Loucy (cell line): Measurements from ENCODE around the gene CYP4B1.

Source experiments
- H2AFZ ChIP-seq: fragments of 200-600 bp; sonication (generic); 2 replicates; pipeline ENCODE4 v1.6.0; 2016; ENCODE audit warnings: antibody characterized with exemption, mild to moderate bottlenecking, low read length, moderate library complexity
- H3F3A ChIP-seq: fragments of 200-600 bp; 2 replicates; pipeline ENCODE4 v1.6.0; 2016; ENCODE audit warnings: antibody characterized with exemption, low read depth, mild to moderate bottlenecking
- H3K27me3 ChIP-seq: fragments of 200-600 bp; sonication (generic); 2 replicates; pipeline ENCODE4 v1.6.1; 2014; ENCODE audit warnings: low read length, mild to moderate bottlenecking; ENCODE audit not compliant: insufficient read depth, poor library complexity, severe bottlenecking
- H3K36me3 ChIP-seq: fragments of 200-600 bp; sonication (generic); 2 replicates; pipeline ENCODE4 v1.6.1; 2016; ENCODE audit warnings: low read length; ENCODE audit not compliant: insufficient read depth
- H3K4me1 ChIP-seq: fragments of 200-600 bp; sonication (generic); 2 replicates; pipeline ENCODE4 v1.5.1; 2014; ENCODE audit warnings: low read length, mild to moderate bottlenecking; ENCODE audit not compliant: insufficient read depth, poor library complexity, severe bottlenecking
- H3K4me2 ChIP-seq: fragments of 200-600 bp; sonication (generic); 2 replicates; pipeline ENCODE4 v1.6.0; 2014; ENCODE audit warnings: antibody characterized with exemption, low read length, low read depth, mild to moderate bottlenecking; ENCODE audit not compliant: poor library complexity, severe bottlenecking
- H3K4me3 ChIP-seq: fragments of 200-600 bp; sonication (generic); 2 replicates; pipeline ENCODE4 v1.5.1; 2014; ENCODE audit warnings: low read length, mild to moderate bottlenecking, mixed read lengths; ENCODE audit not compliant: poor library complexity, severe bottlenecking
- H3K79me2 ChIP-seq: fragments of 200-600 bp; sonication (generic); 2 replicates; pipeline ENCODE4 v1.6.1; 2014; ENCODE audit warnings: low read length; ENCODE audit not compliant: insufficient read depth
- H3K9ac ChIP-seq: fragments of 200-600 bp; sonication (generic); 2 replicates; pipeline ENCODE4 v1.6.0; 2014; ENCODE audit warnings: mild to moderate bottlenecking, low read depth, low read length, moderate library complexity; ENCODE audit not compliant: poor library complexity, severe bottlenecking
- H3K9me2 ChIP-seq: fragments of 200-600 bp; sonication (generic); replicated peaks from 2 replicates; pipeline ENCODE4 v1.6.1; 2016; ENCODE audit warnings: low read depth, low read length, mixed read lengths
- H3K9me3 ChIP-seq: fragments of 200-600 bp; sonication (generic); 2 replicates; pipeline ENCODE4 v1.6.1; 2014; ENCODE audit warnings: mild to moderate bottlenecking, antibody characterized with exemption, low read length, low read depth; ENCODE audit not compliant: insufficient read depth
- H4K20me1 ChIP-seq: fragments of 200-600 bp; sonication (generic); 2 replicates; pipeline ENCODE4 v1.6.0; 2014; ENCODE audit warnings: antibody characterized with exemption, low read length, mild to moderate bottlenecking; ENCODE audit not compliant: insufficient read depth, poor library complexity, severe bottlenecking
- EZH2phosphoT487 ChIP-seq: fragments of 200-600 bp; IDR thresholded peaks from 2 replicates; pipeline ENCODE4 v1.6.1; 2018; ENCODE audit warnings: antibody characterized with exemption, mild to moderate bottlenecking, moderate library complexity, borderline replicate concordance
- TF ChIP-seq, protein P1 (sequence below): fragments of 200-600 bp; sonication (generic); conservative IDR thresholded peaks from 2 replicates; pipeline ENCODE4 v1.5.1; 2014; ENCODE audit warnings: mild to moderate bottlenecking, antibody characterized with exemption, low read length

Gene CYP4B1

DNA sequence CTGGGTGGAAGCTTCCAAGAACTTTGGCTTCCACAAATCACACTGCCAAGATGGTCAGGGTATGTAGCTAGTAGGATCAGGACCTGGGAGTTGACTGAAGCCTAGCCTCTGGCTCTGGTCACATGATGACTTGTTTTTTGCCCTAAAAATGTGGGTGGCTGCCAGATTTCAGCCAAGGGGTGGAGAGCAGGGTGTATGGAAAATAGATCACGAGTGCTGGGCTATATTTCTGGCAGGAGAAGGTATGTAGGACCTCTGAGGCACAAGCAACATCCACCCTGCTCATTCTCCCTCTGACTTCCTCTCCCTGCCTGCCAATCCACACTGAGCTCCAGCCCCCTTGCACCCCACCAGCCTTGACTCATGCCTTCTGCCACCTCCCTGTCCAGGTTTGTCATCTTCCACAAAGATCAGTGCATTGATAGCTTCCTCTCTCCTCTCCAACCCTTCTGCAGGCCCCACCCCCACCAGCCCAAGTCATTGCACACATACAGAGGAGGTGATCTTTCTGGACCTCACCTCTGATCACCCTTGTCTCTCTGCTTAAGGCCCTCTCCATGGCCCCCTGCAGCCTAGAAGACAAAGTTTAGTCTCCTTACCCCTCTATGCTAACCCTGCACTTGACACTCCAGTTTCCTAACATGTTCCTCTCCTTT, 8.3 kb upstream of the CYP4B1 start:
- Histone ChIP-seq H3F3A (no peaks in the 10 kb centered on the region), H3K79me2 (no peaks in the 10 kb centered on the region), H3K4me1 (no peaks in the 10 kb centered on the region), H2AFZ (no peak overlapping the region), H3K4me3 (no peak overlapping the region), H3K9ac (no peak overlapping the region), H3K4me2 (no peak overlapping the region), H3K9me2 (no peaks in the 10 kb centered on the region), H4K20me1 (no peaks in the 10 kb centered on the region), H3K36me3 (no peaks in the 10 kb centered on the region), H3K27me3 (no peaks in the 10 kb centered on the region), H3K9me3 (peaks cover 2% of the 10 kb centered on the region; the same call in 1 of the 2 replicates)
- TF ChIP-seq, protein P1, sequence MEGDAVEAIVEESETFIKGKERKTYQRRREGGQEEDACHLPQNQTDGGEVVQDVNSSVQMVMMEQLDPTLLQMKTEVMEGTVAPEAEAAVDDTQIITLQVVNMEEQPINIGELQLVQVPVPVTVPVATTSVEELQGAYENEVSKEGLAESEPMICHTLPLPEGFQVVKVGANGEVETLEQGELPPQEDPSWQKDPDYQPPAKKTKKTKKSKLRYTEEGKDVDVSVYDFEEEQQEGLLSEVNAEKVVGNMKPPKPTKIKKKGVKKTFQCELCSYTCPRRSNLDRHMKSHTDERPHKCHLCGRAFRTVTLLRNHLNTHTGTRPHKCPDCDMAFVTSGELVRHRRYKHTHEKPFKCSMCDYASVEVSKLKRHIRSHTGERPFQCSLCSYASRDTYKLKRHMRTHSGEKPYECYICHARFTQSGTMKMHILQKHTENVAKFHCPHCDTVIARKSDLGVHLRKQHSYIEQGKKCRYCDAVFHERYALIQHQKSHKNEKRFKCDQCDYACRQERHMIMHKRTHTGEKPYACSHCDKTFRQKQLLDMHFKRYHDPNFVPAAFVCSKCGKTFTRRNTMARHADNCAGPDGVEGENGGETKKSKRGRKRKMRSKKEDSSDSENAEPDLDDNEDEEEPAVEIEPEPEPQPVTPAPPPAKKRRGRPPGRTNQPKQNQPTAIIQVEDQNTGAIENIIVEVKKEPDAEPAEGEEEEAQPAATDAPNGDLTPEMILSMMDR, result no peak
- TF ChIP-seq EZH2phosphoT487, result no peak

DNA sequence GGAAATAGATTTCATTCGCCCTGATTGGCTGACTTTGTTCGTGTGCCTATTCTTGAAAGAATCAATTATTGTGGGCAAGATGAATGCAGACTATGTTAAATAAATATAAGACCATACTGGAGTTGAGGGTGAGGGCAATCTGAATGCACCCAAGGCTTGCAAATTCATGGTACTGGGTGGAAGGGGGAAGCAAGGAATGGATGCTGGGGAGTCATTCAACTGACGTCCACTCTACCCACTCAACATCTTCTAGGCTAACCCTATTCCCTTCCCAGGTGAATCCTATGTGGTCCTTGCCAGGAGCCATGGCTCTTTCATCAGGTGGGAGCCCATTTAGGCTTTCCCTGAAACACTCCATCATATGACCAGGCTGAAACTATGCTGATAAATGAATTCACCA, 5.7 kb upstream of the CYP4B1 start:
- no peaks in the 10 kb centered on the region for H3F3A ChIP-seq
- no peaks in the 10 kb centered on the region for H3K27me3 ChIP-seq
- peaks cover 2% of the 10 kb centered on the region; the same call in 1 of the 2 replicates for H3K9me3 ChIP-seq
- H3K36me3 ChIP-seq, result no peaks in the 10 kb centered on the region
- H2AFZ ChIP-seq, result no peak overlapping the region
- H3K79me2 ChIP-seq, result no peaks in the 10 kb centered on the region
- H4K20me1 ChIP-seq, result no peaks in the 10 kb centered on the region
- no peak overlapping the region for H3K9ac ChIP-seq
- no peaks in the 10 kb centered on the region for H3K4me1 ChIP-seq
- H3K4me2 ChIP-seq, result no peak overlapping the region
- no peak overlapping the region for H3K4me3 ChIP-seq
- no peaks in the 10 kb centered on the region for H3K9me2 ChIP-seq
- TF ChIP-seq EZH2phosphoT487, result no peak
- TF ChIP-seq, protein P1, result no peak

DNA sequence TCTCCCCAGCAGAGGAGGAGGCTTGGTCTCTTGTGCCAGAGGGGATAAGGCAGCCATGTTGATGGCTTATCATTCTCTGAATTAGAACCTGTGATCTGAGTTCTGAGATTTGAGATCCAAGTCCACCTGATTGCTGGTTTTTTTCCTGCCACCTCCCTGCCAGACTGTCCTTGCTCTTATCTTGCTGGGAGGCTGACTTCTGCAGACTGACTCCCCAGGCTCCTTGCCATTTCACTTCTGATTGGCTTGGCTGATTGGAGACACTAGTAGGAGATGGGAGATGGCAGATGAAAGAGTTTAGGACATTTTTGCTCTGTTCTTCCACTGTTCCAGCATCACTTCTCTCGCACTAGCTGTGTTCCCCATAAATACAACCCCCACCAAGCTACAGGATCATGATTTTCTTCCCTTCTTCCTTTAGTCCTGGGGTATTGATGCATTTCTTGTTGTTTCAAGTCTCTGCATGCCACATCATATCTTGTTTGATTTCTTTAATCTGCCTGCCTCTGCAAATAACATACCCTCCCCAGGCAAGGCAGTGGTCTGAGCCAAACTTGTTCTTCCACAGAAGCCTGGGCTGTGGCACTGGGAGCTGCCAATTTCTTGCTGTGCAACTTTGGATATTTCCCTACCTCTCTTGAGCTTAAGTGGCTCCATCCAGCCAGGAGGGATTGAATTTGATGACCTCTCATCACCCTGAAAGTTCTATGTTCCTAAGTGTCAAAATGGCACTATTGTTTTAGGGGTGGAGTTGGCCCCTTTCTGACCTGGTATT, 963 bp upstream of the CYP4B1 start:
- Histone ChIP-seq H3K36me3 (no peaks in the 10 kb centered on the region), H3K9me3 (peaks cover 2% of the 10 kb centered on the region; the same call in 1 of the 2 replicates), H3K9ac (no peak overlapping the region), H3K9me2 (no peaks in the 10 kb centered on the region), H3K79me2 (no peaks in the 10 kb centered on the region), H3K4me1 (no peaks in the 10 kb centered on the region), H4K20me1 (no peaks in the 10 kb centered on the region), H3K4me2 (no peak overlapping the region), H2AFZ (no peak overlapping the region), H3K27me3 (no peaks in the 10 kb centered on the region), H3F3A (no peaks in the 10 kb centered on the region), H3K4me3 (no peak overlapping the region)
- TF ChIP-seq EZH2phosphoT487, result no peak
- TF ChIP-seq, protein P1, result no peak
